GM21381 (cell line): ENCODE results near the gene GMPR.
"Not testable (repeated sequence)": the region's sequence is repeated elsewhere in the genome, so short reads cannot be mapped to it uniquely, and the experiment has no call there.

Source experiments
- ATAC-seq: cut with Tn5 transposase; IDR thresholded peaks from one replicate; pipeline ENCODE4 v1.9.1; 2021; ENCODE audit warnings: mild to moderate bottlenecking, moderate library complexity; ENCODE audit not compliant: unreplicated experiment

Gene GMPR

DNA sequence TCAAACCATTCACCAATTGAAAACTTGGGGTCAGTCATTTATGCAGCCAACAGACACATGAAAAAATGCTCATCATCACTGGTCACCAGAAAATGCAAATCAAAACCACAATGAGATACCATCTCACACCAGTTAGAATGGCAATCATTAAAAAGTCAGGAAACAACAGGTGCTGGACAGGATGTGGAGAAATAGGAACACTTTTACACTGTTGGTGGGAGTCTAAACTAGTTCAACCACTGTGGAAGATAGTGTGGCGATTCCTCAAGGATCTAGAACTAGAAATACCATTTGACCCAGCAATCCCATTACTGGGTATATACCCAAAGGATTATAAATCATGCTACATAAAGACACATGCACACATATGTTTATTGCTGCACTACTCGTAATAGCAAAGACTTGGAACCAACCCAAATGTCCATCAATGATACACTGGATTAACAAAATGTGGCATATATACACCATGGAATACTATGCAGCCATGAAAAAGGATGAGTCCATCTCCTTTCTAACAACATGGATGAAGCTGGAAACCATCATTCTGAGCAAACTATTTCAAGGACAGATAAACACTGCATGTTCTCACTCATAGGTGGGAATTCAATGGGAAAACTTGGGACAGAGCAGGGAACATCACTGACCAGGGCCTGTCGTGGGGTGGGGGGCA, 13.2 kb upstream of the GMPR start:
- not testable (repeated sequence) for ATAC-seq

DNA sequence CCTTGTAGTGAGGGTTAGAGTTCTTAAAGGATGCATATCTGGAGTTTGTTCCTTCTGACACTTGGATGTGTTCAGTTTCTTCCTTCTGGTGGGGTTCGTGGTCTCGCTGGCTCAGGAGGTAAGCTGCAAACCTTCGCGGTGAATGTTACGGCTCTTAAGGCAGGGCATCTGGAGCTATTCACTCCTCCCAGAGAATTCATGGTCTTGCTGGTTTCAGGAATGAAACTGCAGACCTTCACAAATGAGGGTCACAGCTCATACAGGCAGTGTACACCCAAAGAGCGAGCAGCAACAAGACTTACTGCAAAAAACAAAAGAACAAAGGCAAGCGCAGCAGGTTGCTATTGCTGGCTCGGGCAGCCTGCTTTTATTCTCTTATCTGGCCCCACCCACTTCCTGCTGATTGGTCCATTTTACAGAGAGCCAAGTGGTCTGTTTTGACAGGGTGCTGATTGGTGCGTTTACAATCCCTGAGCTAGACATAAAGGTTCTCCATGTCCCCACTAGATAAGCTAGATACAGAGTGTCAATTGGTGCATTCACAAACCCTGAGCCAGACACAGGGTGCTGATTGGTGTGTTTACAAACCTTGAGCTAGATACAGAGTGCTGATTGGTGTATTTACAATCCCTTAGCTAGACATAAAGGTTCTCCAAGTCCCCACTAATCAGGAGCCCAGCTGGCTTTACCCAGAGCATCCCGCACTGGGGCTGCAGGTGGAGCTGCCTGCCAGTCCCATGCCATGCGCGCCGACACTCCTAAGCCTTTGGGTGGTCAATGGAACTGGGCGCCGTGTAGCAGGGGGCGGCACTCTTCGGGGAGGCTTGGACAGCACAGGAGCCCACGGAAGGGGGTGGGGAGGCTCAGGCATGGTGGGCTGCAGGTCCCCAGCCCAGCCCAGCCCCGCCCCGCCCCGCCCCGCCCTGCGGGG, 12.0 kb upstream of the GMPR start:
- ATAC-seq = not testable (repeated sequence)

DNA sequence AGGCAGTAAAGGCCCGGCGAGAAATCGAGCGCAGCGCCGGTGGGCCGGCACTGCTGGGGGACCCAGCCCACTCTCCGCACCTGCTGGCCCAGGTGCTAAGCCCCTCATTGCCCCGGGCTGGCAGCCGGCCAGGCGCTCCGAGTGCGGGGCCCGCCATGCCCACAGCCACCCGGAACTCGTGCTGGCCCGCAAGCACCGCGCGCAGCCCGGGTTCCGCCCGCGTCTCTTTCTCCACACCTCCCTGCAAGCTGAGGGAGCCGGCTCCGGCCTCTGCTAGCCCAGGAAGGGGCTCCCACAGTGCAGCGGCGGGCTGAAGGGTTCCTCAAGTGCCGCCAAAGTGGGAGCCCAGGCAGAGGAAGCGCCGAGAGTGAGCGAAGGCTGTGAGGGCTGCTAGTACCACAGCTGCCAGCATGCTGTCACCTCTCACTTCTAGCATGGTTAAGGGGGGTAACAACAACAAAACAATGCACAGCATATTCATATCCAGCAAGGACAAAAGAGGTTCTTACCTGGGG, 11.3 kb upstream of the GMPR start:
- ATAC-seq = no peak

DNA sequence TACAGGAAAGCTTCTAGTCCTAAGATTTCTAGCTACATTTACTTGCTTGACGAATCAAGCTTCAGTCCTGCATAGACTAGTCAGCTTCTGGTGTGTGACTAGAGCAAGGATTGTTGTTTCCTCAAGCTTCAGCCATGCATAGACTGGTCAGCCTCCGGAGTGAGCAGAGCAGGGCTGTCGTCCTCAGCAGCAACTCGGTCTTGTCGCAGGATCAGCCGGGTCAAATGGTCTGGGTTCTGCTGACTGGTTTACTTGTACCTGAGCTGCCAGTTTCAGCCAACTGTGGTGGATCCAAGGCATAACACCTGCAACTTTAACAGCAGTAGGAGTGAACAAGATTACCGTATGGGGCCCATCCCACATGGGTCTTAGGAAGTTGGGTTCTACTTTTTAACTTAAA, 10.8 kb upstream of the GMPR start:
- no peak for ATAC-seq

DNA sequence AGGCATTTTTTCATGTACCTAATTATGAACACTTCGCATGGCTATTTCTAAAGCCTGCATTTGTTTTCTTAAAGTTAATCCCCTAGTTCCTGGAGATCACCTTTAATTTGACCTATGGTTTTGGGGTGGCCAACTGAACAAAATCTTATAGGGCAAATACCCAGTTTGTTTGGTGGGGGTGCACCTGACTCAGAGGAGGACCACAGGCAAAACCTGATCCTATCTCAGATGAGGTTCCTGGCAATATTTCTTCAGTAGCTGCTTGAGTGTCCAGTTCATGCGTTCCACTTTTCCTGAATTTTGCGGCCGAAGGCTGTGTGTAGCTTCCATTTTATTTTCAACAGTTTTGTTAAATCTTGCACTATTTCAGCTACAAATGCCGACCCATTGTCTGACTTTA, 10.3 kb upstream of the GMPR start:
- no peak for ATAC-seq

DNA sequence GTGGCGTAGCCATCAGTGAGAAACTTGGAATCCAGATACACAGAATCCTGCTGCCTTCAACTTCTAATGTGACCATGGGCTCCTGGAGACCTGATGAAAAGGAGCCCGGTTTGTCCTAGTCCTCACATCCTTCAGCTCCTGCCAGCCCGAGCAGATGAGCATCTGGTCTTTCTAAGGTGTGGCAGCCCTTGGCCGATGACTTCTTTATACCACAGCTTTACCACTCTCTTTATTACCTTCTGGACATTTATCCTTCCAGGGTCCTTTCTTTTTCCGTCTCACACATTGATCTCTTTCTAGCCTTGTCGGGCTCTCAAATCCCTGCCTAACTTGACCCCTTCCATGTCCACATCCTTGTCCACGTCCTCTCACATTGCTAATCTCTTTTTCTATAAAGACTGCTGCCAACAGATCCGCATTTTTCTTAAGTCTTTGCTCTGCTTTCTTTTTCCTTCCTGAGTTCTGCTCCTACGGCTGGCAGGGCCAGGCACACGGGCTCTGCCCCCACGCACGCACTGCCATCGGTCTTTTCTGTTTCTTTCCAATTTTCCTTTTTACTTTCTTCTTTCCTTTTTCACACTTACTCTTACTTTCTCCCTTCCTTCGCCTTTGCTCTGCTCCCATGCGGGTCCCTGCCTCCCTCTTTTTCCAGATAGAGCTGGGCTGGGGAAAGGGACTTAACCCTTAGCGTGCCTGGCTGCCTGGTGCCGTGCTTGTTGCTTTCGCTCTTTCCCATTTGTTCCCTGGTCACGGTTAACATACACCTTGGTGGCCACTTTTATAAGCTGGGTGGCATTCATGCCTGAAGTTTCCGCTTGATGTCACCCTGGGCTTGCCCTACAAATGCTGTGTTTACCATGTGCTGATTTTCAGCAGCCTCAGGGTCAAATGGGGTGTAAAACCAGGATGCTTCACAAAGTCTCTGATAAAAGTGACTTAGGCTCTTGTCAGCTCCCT, 9.4 kb upstream of the GMPR start:
- no peak for ATAC-seq

DNA sequence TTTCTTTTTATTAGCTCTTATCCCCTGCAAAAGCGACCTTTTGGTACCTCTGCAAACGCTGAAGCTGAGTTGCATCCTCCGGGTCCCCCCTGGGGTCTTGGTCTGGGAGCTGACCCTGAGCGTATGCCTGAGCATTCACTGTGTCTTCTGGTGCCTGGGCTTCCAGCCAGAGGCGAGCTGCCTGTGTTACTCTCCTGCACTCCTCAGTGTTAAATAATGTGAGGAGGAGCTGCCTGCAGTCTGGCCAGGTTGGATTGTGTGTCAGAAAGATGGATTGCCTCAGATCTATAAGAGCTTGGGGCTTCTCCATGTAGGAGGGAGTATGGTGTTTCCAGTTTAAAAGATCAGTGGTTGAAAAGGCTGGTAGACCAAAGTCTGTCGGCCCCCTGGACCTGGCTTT, 8.7 kb upstream of the GMPR start:
- ATAC-seq = no peak

DNA sequence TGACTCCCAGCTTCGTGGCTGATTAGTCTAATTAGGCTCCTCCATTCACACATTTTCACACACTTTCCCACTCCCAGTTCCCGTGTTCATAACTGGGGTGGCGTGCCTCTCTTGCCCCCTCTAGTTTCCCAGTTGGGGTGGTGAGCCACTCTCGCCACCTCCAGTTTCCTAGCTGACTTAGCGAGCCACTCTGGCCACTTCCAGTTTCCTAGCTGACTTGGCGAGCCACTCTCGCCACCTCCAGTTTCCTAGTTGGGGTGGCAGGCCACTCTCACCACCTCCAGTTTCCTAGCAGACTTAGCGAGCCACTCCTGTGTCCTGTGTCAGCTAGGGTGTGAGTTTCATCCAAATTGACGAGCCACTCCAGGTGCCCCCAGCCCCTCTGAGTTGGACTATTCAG, 7.4 kb upstream of the GMPR start:
- ATAC-seq = no peak

DNA sequence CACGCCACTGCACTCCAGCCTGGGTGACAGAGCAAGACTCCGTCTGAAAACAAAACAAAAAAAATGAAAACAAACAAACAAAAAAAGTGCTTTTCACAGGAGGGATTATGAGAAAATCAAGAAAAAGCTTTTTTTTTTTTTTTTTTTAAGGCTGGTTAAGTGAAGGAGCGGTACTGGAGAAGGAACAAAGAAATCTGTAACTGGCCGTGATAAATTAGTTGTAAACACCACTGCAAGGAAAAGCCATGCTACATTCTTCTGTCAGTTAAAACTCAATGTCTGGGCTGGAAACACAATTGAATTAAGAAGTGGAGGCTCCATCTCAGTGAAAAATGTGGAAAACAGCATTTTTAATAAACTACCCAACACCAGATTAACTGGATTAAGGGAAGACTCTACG, 6.3 kb upstream of the GMPR start:
- no peak for ATAC-seq

DNA sequence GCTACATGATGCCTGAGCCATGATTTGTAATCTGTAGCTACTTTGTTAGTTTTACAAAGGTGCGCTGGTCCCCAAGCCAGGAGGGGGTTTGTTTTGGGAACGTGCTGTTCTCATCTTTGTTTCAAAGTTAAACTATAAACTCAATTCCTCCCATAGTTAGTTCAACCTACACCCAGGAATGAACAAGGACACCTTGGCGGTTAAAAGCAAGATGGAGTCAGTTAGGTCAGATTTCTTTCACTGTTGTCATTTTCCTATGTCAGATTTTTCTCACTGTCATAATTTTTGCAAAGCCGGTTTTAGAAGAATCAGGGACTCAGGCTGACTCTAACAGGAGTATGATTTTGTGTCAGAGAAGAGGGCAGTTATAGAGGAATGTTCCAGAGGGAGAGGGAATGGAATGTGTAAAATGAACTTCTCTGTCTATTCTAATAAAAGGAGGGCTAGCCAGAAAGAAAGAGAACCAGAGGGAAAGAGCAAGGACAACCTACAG, 2.3 kb upstream of the GMPR start:
- no peak for ATAC-seq

DNA sequence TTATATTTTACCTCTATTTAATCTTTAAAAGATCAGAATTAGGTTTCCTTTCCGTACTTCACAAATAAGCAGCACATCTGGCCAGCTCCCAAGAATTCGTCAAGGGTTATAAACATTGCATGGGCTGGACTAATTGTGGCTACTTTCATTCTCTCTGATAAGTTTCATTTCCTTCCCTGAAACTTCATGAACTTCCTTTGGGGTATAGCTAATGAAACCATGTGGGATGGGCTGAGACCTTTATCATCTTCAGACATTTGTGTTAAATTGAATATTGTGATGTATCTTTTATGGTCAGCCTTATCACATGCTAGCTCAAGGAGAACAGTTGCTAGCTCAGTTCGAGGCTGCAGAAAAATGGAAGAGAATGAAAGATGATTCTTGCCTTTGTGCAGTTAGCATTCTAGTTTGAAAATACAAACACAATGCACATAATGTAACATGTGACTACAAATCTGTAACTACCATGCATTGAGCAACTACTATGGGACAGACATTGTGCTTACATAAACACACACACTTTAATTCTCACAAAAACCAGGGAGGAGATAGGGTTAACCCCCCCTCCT, 1.7 kb upstream of the GMPR start:
- ATAC-seq = no peak

DNA sequence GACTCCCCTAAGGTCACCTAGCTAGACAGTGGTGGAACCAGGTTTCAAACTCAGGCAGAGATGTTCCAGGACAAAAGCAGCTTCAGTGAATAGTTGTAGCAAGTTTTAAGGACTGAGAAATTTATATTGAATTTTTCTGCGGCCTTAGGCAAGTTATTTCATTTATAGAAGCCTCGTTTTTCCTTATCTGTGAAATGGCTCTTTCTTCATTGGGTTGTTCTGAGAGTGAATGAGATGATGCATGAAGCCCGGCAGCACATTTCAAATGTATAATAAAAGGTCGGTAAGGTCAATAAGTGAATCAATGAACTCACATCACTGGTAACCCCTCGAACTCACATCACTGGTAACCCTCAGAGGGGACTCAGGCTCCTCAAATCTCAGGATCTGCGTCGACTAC, 1.1 kb upstream of the GMPR start:
- no peak for ATAC-seq

DNA sequence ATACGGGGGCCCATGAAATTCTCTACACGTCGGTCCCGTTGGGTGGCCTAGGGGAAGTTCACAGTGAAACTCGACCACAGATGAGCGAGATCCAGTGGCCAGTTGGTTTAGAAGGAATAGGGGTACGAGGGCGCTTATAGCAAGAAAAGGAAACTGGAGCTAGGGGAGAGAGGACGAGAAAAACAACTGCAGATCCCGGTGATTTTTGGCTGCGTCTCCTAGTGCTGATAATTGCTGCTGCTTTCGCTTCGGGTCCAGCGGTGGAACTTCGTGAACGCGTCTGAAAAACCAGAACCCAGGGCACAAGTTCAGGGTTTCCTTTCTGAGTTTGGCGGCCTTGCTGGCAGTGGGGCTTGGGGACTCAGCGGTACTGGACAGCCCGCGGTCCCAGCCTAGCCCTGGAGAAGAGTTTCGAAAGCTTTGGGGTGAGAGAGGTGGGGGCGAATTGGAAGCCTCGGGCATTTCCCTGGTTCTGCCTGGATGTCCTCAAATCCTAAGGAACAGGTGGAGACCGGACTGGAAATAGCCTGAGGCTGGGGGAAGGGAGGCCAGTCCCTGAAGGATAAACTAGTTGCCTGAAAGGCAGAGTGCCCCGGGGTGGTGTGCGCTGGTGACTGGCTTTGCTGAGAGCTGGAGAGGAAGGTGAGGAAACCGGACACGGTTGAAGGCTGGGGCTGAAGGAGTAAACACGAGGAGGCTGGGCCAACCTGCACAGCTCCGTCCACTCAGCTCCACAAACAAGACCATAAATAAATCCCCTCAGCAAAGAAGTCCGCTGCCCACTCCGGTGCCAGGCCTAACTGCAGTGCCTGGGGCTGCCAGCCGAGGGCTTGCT, 793 bp downstream of the GMPR start:
- ATAC-seq = no peak

DNA sequence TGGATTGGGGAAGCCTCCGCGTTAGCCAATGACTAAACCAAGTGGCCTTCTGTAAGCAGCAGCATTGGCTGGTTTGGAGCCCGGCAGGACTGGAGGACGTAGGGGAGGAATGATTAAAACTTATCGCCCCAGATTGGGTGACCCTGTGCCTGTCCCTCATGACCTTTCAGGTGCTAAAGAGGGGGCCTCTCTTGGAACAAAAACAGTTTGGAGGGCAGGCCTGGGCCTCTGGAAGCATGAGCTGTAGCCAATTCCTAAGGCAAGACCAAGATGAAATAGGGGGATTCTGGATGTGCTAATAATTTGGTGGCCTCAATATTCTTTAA, 1.4 kb downstream of the GMPR start:
- ATAC-seq = no peak

DNA sequence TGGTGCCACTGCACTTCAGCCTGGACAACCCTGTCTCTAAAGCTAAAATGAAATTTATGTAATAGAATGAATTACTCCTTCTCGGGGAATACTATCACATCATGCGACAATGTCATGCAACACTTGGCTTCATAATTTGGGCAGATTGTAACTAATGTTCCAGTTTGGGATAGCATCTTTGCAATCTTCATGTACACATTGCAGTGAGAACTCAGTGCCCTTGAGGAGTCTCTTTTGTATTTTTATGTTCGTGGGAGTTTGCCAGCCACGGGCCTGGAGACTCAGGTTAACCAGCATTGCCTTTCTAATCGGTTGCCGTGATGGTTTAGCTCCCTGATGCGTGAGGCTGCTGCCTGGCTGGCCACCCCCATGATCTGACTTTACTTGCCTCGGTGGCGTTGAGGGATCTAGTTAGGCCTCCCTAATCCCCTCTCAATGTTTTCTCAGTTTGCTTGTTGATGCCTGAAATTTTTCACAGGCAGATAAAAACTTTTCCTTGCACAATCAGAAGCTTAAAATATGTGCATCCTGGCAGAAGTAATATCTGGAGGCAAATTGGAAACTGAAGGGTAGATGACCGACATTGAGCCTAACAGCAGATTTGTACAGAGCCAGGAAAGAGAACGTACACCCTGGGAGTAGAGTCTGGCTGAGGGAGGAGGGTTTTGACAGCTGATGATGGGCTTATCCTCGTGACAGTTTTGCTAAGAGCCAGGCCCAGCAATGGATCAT, 2.4 kb downstream of the GMPR start:
- no peak for ATAC-seq

DNA sequence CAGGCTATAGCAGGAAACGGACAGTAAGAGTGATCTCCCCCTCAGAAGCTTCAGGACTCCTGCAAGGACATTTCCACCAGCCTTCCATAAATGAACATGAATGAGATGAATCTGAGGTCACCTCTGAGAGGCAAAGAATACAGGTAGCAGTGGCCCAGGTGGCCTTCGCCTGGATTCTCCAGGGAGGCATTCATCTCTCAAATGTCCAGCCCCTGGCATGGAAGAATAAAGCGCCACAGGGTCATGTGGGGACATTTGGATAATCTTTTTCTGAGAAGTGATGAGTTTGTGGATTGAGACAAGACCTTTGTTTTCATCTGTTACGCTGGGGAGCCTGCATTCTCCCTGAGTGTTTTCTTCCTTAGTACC, 2.9 kb downstream of the GMPR start:
- ATAC-seq = no peak

DNA sequence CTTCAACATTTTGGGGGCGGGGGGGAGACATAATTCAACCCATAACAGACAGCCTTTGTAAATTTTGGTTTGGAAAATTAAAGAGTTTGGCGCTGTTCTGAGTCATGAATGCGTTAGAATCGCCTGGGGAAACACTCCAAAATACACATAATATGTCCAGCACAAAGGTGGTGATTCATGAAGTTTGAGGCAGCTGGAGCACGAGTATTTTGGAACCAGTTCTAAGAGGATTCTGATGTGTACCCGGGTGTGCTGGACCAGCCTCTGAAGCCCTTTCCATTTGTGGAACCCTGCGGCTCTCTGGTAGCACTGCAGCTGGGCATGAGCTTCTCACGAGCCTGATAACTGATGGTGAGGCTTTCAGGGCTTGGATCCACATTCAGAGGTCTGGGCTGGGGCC, 4.7 kb downstream of the GMPR start:
- no peak for ATAC-seq

DNA sequence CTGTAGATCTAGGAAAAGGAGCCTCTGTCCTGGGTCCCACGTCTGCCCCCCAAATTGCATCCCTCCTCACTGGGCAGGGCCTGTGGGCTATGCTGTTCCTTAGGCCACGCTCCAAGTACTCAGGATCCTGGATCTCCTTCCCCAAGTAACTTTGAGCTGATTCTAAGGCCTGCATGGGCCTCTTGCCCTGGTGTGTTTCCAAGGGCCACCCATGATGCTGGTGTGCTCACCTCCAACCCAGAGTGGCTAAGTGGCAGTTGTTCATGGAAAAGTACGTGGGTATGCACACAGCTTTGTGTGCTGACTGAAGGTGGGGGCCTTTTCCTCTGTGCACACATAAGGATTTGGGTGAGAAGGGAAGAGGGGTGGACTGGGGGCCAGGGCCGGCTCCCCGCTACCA, 5.3 kb downstream of the GMPR start:
- ATAC-seq = no peak

DNA sequence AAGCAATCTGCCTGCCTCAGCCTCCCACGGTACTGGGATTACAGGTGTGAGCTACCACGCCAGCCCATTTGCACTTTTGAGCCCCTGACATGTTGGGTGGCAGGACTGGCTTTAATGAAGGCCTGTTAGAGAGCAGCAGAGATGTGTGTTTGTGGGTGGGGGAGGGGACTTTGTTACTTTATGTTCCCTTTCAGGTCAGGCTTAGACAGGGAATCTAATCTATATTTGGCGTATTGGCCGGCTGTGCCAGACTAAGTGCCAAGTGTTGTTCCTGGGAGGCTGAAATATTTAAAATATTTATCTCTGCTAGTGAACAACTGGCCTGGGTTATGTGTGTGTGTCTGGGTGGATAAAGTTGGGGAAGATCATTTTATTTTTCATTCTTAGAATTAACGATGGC, 6.1 kb downstream of the GMPR start:
- ATAC-seq = no peak
